Uterus (tissue), 2 donors: ENCODE data around the gene ANKUB1.

Experiments used
- POLR2A ChIP-seq, 2 donors: fragments of 450-650 bp; IDR thresholded peaks; one replicate each; pipeline ENCODE4 v1.6.1; 2016; ENCODE audit warnings: antibody characterized with exemption in 2 of 2, mild to moderate bottlenecking in 1 of 2, moderate library complexity in 1 of 2
- TF ChIP-seq, protein P1 (sequence below), 4 experiments: fragments of 200-600 bp in 2 of 4; fragments of 450-650 bp in 2 of 4; sonication (generic) in 2 of 4; IDR thresholded peaks; one replicate each; pipeline ENCODE4 v1.5.1; 2016 to 2019; ENCODE audit warnings: antibody characterized with exemption in 4 of 4, mild to moderate bottlenecking in 2 of 4, moderate library complexity in 1 of 4

DNA sequence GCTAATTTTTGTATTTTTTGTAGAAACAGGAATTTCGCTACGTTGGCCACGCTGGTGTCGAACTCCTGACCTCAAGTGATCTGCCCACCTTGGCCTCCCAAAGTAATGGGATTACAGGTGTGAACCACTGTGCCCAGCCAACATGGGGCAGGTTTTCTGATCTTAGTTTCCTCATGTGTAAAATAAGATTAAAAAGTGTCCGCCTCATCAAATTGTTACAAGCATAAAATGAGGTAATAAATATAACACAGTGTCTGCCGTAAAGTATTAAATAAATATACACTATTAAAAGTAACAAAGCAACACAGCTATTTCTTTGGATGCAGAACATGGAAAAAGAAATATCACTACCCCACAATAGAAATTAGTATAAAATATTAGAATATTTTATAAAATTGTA lies 23.6 kb downstream of the ANKUB1 start:
- TF ChIP-seq, protein P1, sequence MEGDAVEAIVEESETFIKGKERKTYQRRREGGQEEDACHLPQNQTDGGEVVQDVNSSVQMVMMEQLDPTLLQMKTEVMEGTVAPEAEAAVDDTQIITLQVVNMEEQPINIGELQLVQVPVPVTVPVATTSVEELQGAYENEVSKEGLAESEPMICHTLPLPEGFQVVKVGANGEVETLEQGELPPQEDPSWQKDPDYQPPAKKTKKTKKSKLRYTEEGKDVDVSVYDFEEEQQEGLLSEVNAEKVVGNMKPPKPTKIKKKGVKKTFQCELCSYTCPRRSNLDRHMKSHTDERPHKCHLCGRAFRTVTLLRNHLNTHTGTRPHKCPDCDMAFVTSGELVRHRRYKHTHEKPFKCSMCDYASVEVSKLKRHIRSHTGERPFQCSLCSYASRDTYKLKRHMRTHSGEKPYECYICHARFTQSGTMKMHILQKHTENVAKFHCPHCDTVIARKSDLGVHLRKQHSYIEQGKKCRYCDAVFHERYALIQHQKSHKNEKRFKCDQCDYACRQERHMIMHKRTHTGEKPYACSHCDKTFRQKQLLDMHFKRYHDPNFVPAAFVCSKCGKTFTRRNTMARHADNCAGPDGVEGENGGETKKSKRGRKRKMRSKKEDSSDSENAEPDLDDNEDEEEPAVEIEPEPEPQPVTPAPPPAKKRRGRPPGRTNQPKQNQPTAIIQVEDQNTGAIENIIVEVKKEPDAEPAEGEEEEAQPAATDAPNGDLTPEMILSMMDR (IDR thresholded peaks at IDR 0.05), result no peak
- no peak for TF ChIP-seq POLR2A (IDR thresholded peaks at IDR 0.05)
